SK-N-SH (cell line): ENCODE results near the gene PCDHB16. TPM values are rescaled to one million over a fixed set of nuclear protein-coding genes. Genes with fewer than 3 reads are reported as not detected.
"Not testable (repeated sequence)": the region's sequence is repeated elsewhere in the genome, so short reads cannot be mapped to it uniquely, and the experiment has no call there.

ENCODE experiments used
- CTCF ChIA-PET: fragments of 300-600, 350-600 bp; formaldehyde crosslinking; extraction: SDS; loops from one replicate; lab custom pipeline; 2021; lab: Yijun Ruan, JAX
- POLR2A ChIA-PET: fragments of 350-600 bp; sonication (Branson Sonifier 250); formaldehyde crosslinking; extraction: SDS; loops from one replicate; lab custom pipeline; 2020; ENCODE audit warnings: antibody characterized with exemption, inconsistent platforms; lab: Yijun Ruan, JAX
- DNase-seq: peaks from one replicate; pipeline ENCODE4 v3.0.0; 2012
- H2AFZ ChIP-seq: fragments of 200-600 bp; sonication (generic); 2 replicates; pipeline ENCODE4 v1.8.1; 2016; ENCODE audit warnings: antibody characterized with exemption, mild to moderate bottlenecking, low read depth
- H3F3A ChIP-seq: fragments of 200-600 bp; sonication (generic); replicated peaks from 2 replicates; pipeline ENCODE3; 2016; ENCODE audit warnings: antibody characterized with exemption, mild to moderate bottlenecking; ENCODE audit not compliant: insufficient read depth
- H3K27ac ChIP-seq, 2 experiments: fragments of 200-500 bp in 1 of 2; fragments of 200-600 bp in 1 of 2; sonication (Bioruptor generic) in 1 of 2; sonication (generic), shearing (Covaris generic) in 1 of 2; 2 replicates each; pipeline versions ENCODE4 v1.5.1 to v1.6.1; 2014 to 2016; ENCODE audit warnings: low read depth in 2 of 2, inconsistent platforms in 1 of 2, low read length in 1 of 2, mild to moderate bottlenecking in 1 of 2, mixed read lengths in 1 of 2
- H3K27me3 ChIP-seq: fragments of 200-600 bp; sonication (generic), shearing (Covaris generic); 2 replicates; pipeline ENCODE4 v1.6.1; 2016; ENCODE audit warnings: mixed run types; ENCODE audit not compliant: insufficient read depth
- H3K36me3 ChIP-seq, 2 experiments: fragments of 200-500 bp in 1 of 2; fragments of 200-600 bp in 1 of 2; sonication (Bioruptor generic) in 1 of 2; sonication (generic) in 1 of 2; replicated peaks in 1 of 2; 2 replicates each; pipeline versions ENCODE3 to v1.5.1; 2014 to 2016; ENCODE audit warnings: low read length in 1 of 2, mild to moderate bottlenecking in 1 of 2; ENCODE audit not compliant: insufficient read depth in 2 of 2, control insufficient read depth in 1 of 2
- H3K4me1 ChIP-seq, 2 experiments: fragments of 200-500 bp in 1 of 2; fragments of 200-600 bp in 1 of 2; sonication (Bioruptor generic) in 1 of 2; sonication (generic), shearing (Covaris generic) in 1 of 2; 2 replicates each; pipeline versions ENCODE4 v1.5.1 to v1.6.1; 2014 to 2016; ENCODE audit warnings: low read depth in 1 of 2, low read length in 1 of 2, mixed run types in 1 of 2; ENCODE audit not compliant: insufficient read depth in 2 of 2, control insufficient read depth in 1 of 2
- H3K4me2 ChIP-seq: fragments of 200-600 bp; sonication (generic), shearing (Covaris generic); 2 replicates; pipeline ENCODE4 v1.6.1; 2017; ENCODE audit warnings: mixed run types
- H3K4me3 ChIP-seq, 2 experiments: fragments of 200-500 bp in 1 of 2; fragments of 200-600 bp in 1 of 2; sonication (Bioruptor generic) in 1 of 2; sonication (generic), shearing (Covaris generic) in 1 of 2; 2 replicates each; pipeline versions ENCODE4 v1.5.1 to v1.8.1; 2014 to 2016; ENCODE audit warnings: low read depth in 2 of 2, inconsistent platforms in 1 of 2, low read length in 1 of 2, mild to moderate bottlenecking in 1 of 2, mixed read lengths in 1 of 2, moderate library complexity in 1 of 2
- H3K79me2 ChIP-seq: fragments of 200-600 bp; sonication (generic); 2 replicates; pipeline ENCODE4 v1.8.1; 2017; ENCODE audit warnings: mild to moderate bottlenecking; ENCODE audit not compliant: insufficient read depth
- H3K9ac ChIP-seq: fragments of 200-600 bp; sonication (generic); 2 replicates; pipeline ENCODE4 v1.6.1; 2017; ENCODE audit warnings: mixed run types
- H3K9me2 ChIP-seq: fragments of 200-600 bp; sonication (generic); 2 replicates; pipeline ENCODE4 v1.6.1; 2017; ENCODE audit warnings: mixed run types
- H3K9me3 ChIP-seq: fragments of 200-600 bp; sonication (generic); 2 replicates; pipeline ENCODE4 v1.6.1; 2017; ENCODE audit warnings: mixed run types, mild to moderate bottlenecking, moderate library complexity
- H4K20me1 ChIP-seq: fragments of 200-600 bp; sonication (generic); 2 replicates; pipeline ENCODE4 v1.6.1; 2017; ENCODE audit warnings: mild to moderate bottlenecking, mixed run types; ENCODE audit not compliant: insufficient read depth
- EP300 ChIP-seq, 2 experiments: IDR thresholded peaks; 2 replicates each; pipeline versions ENCODE4 v1.4.0 to v1.6.1; 2012; ENCODE audit warnings: borderline replicate concordance in 1 of 2, low read depth in 1 of 2, low read length in 1 of 2
- FOXJ3 ChIP-seq: sonication (generic); formaldehyde crosslinking; IDR thresholded peaks from 2 replicates; pipeline ENCODE4 v1.5.1; 2020; ENCODE audit warnings: mild to moderate bottlenecking, missing genetic modification reagents
- FOXM1 ChIP-seq: IDR thresholded peaks from 2 replicates; pipeline ENCODE4 v1.4.0; 2012; ENCODE audit warnings: low read depth, mild to moderate bottlenecking
- GABPA ChIP-seq: IDR thresholded peaks from 2 replicates; pipeline ENCODE4 v1.4.0; 2012; ENCODE audit warnings: low read depth, mild to moderate bottlenecking
- GATA2 ChIP-seq: sonication (generic); formaldehyde crosslinking; IDR thresholded peaks from 2 replicates; pipeline ENCODE4 v1.5.0; 2020; ENCODE audit warnings: mild to moderate bottlenecking, missing genetic modification reagents
- MXI1 ChIP-seq: IDR thresholded peaks from 2 replicates; pipeline ENCODE4 v1.6.1; 2012; ENCODE audit warnings: mild to moderate bottlenecking, low read depth, low read length, improper control_type of control experiment
- NRF1 ChIP-seq: IDR thresholded peaks from 2 replicates; pipeline ENCODE4 v1.6.1; 2012; ENCODE audit warnings: low read depth, mild to moderate bottlenecking, low read length
- RAD21 ChIP-seq: IDR thresholded peaks from 2 replicates; pipeline ENCODE4 v1.6.1; 2012; ENCODE audit warnings: mild to moderate bottlenecking, low read length
- RCOR1 ChIP-seq: fragments of 150-350 bp; IDR thresholded peaks from 2 replicates; pipeline ENCODE4 v1.6.1; 2017; ENCODE audit warnings: antibody characterized with exemption, low read length
- SMC3 ChIP-seq: IDR thresholded peaks from 2 replicates; pipeline ENCODE4 v1.6.1; 2012; ENCODE audit warnings: low read depth, low read length, improper control_type of control experiment
- TAF1 ChIP-seq: IDR thresholded peaks from 2 replicates; pipeline ENCODE4 v1.6.1; 2012; ENCODE audit warnings: low read depth, mild to moderate bottlenecking, low read length, moderate library complexity, borderline replicate concordance
- TEAD4 ChIP-seq: IDR thresholded peaks from 2 replicates; pipeline ENCODE4 v1.4.0; 2012; ENCODE audit warnings: mild to moderate bottlenecking, borderline replicate concordance; ENCODE audit not compliant: insufficient read depth
- WGBS: methylation state at CpG from one replicate; pipeline ENCODE4 v1.1.6; 2017; ENCODE audit warnings: low lambda C conversion rate; 5-methylcytosine and 5-hydroxymethylcytosine counted together
- polyA plus RNA-seq, 3 experiments: library from polyadenylated mRNA; depleted of rRNA; stranded (reverse); fragments of >200 nt; gene quantifications; 2 replicates each; pipeline ENCODE4 v1.2.3, GENCODE V29; 2012
- TF ChIP-seq, protein P1 (sequence below): IDR thresholded peaks from 2 replicates; pipeline ENCODE4 v1.6.1; 2012; ENCODE audit warnings: mild to moderate bottlenecking, low read depth, low read length, moderate library complexity
- TF ChIP-seq, protein P2 (sequence below): IDR thresholded peaks from 2 replicates; pipeline ENCODE4 v1.4.0; 2012; ENCODE audit warnings: low read depth, borderline replicate concordance
- TF ChIP-seq, protein P3 (sequence below): IDR thresholded peaks from 2 replicates; pipeline ENCODE4 v1.4.0; 2012; ENCODE audit warnings: low read depth, borderline replicate concordance
- TF ChIP-seq, protein P4 (sequence below): fragments of 150-350 bp; IDR thresholded peaks from 2 replicates; pipeline ENCODE4 v1.6.1; 2016; ENCODE audit warnings: mild to moderate bottlenecking, low read depth, low read length
- TF ChIP-seq, protein P5 (sequence below): IDR thresholded peaks from 2 replicates; pipeline ENCODE4 v1.4.0; 2012; ENCODE audit warnings: low read depth

The PCDHB16 gene
- polyA plus RNA-seq, 1 of the 3 experiments (the other 2 are of a cell fraction), result 2.7 TPM

DNA sequence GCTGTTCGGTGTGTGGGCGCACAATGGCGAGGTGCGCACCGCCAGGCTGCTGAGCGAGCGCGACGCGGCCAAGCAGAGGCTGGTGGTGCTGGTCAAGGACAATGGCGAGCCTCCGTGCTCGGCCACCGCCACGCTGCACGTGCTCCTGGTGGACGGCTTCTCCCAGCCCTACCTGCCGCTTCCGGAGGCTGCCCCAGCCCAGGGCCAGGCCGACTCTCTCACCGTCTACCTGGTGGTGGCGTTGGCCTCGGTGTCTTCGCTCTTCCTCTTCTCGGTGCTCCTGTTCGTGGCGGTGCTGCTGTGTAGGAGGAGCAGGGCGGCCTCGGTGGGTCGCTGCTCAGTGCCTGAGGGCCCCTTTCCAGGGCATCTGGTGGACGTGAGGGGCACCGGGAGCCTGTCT lies 2.3 kb upstream of the PCDHB16 start:
- H3K9me2 ChIP-seq, H3K4me1 ChIP-seq, H3K27me3 ChIP-seq, H3K79me2 ChIP-seq, H3K9ac ChIP-seq, H3K36me3 ChIP-seq, H3K4me2 ChIP-seq, H3K4me3 ChIP-seq, H3K9me3 ChIP-seq, POLR2A ChIA-PET, DNase-seq, CTCF ChIA-PET, H3F3A ChIP-seq, H3K27ac ChIP-seq, H4K20me1 ChIP-seq, H2AFZ ChIP-seq: not testable (repeated sequence)
- 57% methylated on average over 12 of the region's 32 CpGs for WGBS

DNA sequence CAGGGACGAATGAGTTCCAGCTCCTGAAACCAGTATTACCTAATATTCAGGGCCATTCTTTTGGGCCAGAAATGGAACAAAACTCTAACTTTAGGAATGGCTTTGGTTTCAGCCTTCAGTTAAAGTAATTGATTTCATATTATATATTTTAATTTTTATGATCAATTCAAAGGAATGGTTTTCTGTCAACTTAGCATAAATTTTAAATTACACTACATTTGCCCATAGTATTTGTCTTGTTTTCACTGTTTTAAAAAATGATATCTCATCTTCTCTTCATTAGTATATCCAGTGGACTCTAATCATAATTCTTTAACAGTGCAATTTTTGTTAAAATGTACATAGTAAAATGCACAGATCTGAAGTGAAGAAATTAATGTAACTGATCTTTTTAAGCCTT lies 1.9 kb upstream of the PCDHB16 start:
- peaks cover 0 to 6% of the 10 kb centered on the region in 2 experiments for H3K36me3 ChIP-seq
- no peaks in the 10 kb centered on the region; the same call in 1 of the 2 replicates for H3K9me3 ChIP-seq
- no peaks in the 10 kb centered on the region for H3K79me2 ChIP-seq
- H3K9me2 ChIP-seq, result no peaks in the 10 kb centered on the region
- no peak overlapping the region for H3K4me3 ChIP-seq
- ChIA-PET CTCF (no interaction called here), POLR2A (no interaction called here)
- H3K4me1 ChIP-seq, result no peaks in the 10 kb centered on the region; a peak in 1 of 4 replicates
- no peaks in the 10 kb centered on the region for H4K20me1 ChIP-seq
- no peak overlapping the region for H3K9ac ChIP-seq
- no peak overlapping the region for H3K27ac ChIP-seq
- H2AFZ ChIP-seq, result no peak overlapping the region
- TF ChIP-seq TAF1, result no peak
- no peak for TF ChIP-seq MXI1
- TF ChIP-seq, protein P1, sequence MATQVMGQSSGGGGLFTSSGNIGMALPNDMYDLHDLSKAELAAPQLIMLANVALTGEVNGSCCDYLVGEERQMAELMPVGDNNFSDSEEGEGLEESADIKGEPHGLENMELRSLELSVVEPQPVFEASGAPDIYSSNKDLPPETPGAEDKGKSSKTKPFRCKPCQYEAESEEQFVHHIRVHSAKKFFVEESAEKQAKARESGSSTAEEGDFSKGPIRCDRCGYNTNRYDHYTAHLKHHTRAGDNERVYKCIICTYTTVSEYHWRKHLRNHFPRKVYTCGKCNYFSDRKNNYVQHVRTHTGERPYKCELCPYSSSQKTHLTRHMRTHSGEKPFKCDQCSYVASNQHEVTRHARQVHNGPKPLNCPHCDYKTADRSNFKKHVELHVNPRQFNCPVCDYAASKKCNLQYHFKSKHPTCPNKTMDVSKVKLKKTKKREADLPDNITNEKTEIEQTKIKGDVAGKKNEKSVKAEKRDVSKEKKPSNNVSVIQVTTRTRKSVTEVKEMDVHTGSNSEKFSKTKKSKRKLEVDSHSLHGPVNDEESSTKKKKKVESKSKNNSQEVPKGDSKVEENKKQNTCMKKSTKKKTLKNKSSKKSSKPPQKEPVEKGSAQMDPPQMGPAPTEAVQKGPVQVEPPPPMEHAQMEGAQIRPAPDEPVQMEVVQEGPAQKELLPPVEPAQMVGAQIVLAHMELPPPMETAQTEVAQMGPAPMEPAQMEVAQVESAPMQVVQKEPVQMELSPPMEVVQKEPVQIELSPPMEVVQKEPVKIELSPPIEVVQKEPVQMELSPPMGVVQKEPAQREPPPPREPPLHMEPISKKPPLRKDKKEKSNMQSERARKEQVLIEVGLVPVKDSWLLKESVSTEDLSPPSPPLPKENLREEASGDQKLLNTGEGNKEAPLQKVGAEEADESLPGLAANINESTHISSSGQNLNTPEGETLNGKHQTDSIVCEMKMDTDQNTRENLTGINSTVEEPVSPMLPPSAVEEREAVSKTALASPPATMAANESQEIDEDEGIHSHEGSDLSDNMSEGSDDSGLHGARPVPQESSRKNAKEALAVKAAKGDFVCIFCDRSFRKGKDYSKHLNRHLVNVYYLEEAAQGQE, result no peak
- TF ChIP-seq NRF1, result no peak
- TF ChIP-seq TEAD4, result no peak
- TF ChIP-seq, protein P2, sequence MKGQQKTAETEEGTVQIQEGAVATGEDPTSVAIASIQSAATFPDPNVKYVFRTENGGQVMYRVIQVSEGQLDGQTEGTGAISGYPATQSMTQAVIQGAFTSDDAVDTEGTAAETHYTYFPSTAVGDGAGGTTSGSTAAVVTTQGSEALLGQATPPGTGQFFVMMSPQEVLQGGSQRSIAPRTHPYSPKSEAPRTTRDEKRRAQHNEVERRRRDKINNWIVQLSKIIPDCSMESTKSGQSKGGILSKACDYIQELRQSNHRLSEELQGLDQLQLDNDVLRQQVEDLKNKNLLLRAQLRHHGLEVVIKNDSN, result no peak
- TF ChIP-seq RAD21, result no peak
- TF ChIP-seq FOXM1, result no peak
- no peak for TF ChIP-seq FOXJ3 (CRISPR knock-in tag)
- no peak for TF ChIP-seq RCOR1
- TF ChIP-seq, protein P3, sequence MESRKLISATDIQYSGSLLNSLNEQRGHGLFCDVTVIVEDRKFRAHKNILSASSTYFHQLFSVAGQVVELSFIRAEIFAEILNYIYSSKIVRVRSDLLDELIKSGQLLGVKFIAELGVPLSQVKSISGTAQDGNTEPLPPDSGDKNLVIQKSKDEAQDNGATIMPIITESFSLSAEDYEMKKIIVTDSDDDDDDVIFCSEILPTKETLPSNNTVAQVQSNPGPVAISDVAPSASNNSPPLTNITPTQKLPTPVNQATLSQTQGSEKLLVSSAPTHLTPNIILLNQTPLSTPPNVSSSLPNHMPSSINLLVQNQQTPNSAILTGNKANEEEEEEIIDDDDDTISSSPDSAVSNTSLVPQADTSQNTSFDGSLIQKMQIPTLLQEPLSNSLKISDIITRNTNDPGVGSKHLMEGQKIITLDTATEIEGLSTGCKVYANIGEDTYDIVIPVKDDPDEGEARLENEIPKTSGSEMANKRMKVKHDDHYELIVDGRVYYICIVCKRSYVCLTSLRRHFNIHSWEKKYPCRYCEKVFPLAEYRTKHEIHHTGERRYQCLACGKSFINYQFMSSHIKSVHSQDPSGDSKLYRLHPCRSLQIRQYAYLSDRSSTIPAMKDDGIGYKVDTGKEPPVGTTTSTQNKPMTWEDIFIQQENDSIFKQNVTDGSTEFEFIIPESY, result no peak
- TF ChIP-seq, protein P4, sequence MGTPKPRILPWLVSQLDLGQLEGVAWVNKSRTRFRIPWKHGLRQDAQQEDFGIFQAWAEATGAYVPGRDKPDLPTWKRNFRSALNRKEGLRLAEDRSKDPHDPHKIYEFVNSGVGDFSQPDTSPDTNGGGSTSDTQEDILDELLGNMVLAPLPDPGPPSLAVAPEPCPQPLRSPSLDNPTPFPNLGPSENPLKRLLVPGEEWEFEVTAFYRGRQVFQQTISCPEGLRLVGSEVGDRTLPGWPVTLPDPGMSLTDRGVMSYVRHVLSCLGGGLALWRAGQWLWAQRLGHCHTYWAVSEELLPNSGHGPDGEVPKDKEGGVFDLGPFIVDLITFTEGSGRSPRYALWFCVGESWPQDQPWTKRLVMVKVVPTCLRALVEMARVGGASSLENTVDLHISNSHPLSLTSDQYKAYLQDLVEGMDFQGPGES, result no peak
- TF ChIP-seq EP300 (IDR thresholded peaks at IDR 0.05; ENCODE audit: borderline replicate concordance in 1 of 2, low read depth in 1 of 2, low read length in 1 of 2), result no peak
- TF ChIP-seq GABPA, result no peak
- no peak for TF ChIP-seq SMC3
- TF ChIP-seq, protein P5, sequence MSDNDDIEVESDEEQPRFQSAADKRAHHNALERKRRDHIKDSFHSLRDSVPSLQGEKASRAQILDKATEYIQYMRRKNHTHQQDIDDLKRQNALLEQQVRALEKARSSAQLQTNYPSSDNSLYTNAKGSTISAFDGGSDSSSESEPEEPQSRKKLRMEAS, result no peak
- TF ChIP-seq GATA2 (CRISPR knock-in tag), result no peak
- no peaks in the 10 kb centered on the region for H3K27me3 ChIP-seq
- H3K4me2 ChIP-seq, result no peak overlapping the region
- no peak for DNase-seq
- 13% methylated on average over 1 of the region's 1 CpG for WGBS
- H3F3A ChIP-seq, result no peaks in the 10 kb centered on the region
